Ishikawa (cell line): ENCODE data around the gene SKIDA1.

ENCODE experiments used
- CEBPB ChIP-seq: IDR thresholded peaks from 2 replicates; pipeline ENCODE4 v1.6.1; 2012
- CREB1 ChIP-seq: IDR thresholded peaks from 2 replicates; pipeline ENCODE4 v1.6.1; 2012; ENCODE audit warnings: low read depth
- EGR1 ChIP-seq: IDR thresholded peaks from 2 replicates; pipeline ENCODE4 v1.6.1; 2012
- EP300 ChIP-seq: IDR thresholded peaks from 2 replicates; pipeline ENCODE4 v1.6.1; 2012; ENCODE audit warnings: borderline replicate concordance
- FOXM1 ChIP-seq: IDR thresholded peaks from 2 replicates; pipeline ENCODE4 v1.6.1; 2012; ENCODE audit warnings: low read depth, borderline replicate concordance
- MAX ChIP-seq: IDR thresholded peaks from 2 replicates; pipeline ENCODE4 v1.6.1; 2012
- NFIC ChIP-seq: IDR thresholded peaks from 2 replicates; pipeline ENCODE4 v1.6.1; 2012
- RAD21 ChIP-seq: IDR thresholded peaks from 2 replicates; pipeline ENCODE4 v1.6.1; 2012; ENCODE audit warnings: low read depth
- REST ChIP-seq: IDR thresholded peaks from 2 replicates; pipeline ENCODE4 v1.6.1; 2012; ENCODE audit warnings: low read depth, mild to moderate bottlenecking
- TAF1 ChIP-seq: IDR thresholded peaks from 2 replicates; pipeline ENCODE4 v1.6.1; 2012; ENCODE audit warnings: low read depth, mild to moderate bottlenecking
- TCF12 ChIP-seq: IDR thresholded peaks from 2 replicates; pipeline ENCODE4 v1.6.1; 2012; ENCODE audit warnings: low read depth
- TEAD4 ChIP-seq: IDR thresholded peaks from 2 replicates; pipeline ENCODE4 v1.6.1; 2012
- USF1 ChIP-seq: IDR thresholded peaks from 2 replicates; pipeline ENCODE4 v1.6.1; 2012
- YY1 ChIP-seq: IDR thresholded peaks from 2 replicates; pipeline ENCODE4 v1.6.1; 2012; ENCODE audit warnings: low read depth
- ZBTB7A ChIP-seq: IDR thresholded peaks from 2 replicates; pipeline ENCODE4 v1.6.1; 2012; ENCODE audit warnings: low read depth

Gene SKIDA1

GRCh38 chr10:21498986-21499385 lies 26.5 kb downstream of the SKIDA1 start:
- TF ChIP-seq YY1 (no peak), CEBPB (no peak), RAD21 (no peak), FOXM1 (no peak), MAX (no peak)

GRCh38 chr10:21498377-21498776 lies 27.1 kb downstream of the SKIDA1 start:
- TF ChIP-seq ZBTB7A = no peak
- TF ChIP-seq EP300 = no peak
- TF ChIP-seq TCF12 = no peak
- TF ChIP-seq USF1 = no peak
- TF ChIP-seq YY1 = no peak
- no peak for TF ChIP-seq FOXM1
- no peak for TF ChIP-seq EGR1
- TF ChIP-seq MAX = no peak
- TF ChIP-seq CREB1 = no peak
- TF ChIP-seq REST = no peak
- no peak for TF ChIP-seq CEBPB
- TF ChIP-seq TAF1 = no peak
- TF ChIP-seq NFIC = no peak
- TF ChIP-seq RAD21 = no peak
- TF ChIP-seq TEAD4 = no peak

GRCh38 chr10:21497177-21497807 lies 28.2 kb downstream of the SKIDA1 start:
- TF ChIP-seq REST (no peak), EGR1 (no peak), EP300 (peak; percentile 37; the same call in 1 of the 2 replicates), TEAD4 (peak; percentile 88), RAD21 (0 out of 2 replicates have a peak, but pooled peaks have one; percentile 7), FOXM1 (no peak), TCF12 (peak; percentile 70), ZBTB7A (no peak), TAF1 (no peak), MAX (peak; percentile 55), YY1 (peak; percentile 54; the same call in 1 of the 2 replicates), USF1 (no peak), NFIC (peak; percentile 97), CEBPB (no peak), CREB1 (no peak)

GRCh38 chr10:21496343-21497176 lies 28.9 kb downstream of the SKIDA1 start:
- TF ChIP-seq REST (no peak), TCF12 (no peak), EP300 (no peak), TAF1 (no peak), CEBPB (no peak), MAX (peak; percentile 52; the same call in 1 of the 2 replicates), FOXM1 (no peak), EGR1 (peak; percentile 48; the same call in 1 of the 2 replicates), NFIC (no peak), YY1 (no peak), RAD21 (peak; percentile 8; the same call in 1 of the 2 replicates), ZBTB7A (peak; percentile 79), CREB1 (no peak)
